Erythroblast (primary cell): Measurements from ENCODE around the gene TREX2.

Experiments used
- GATA1 ChIP-seq: IDR thresholded peaks from 2 replicates; pipeline ENCODE4 v1.6.1; 2011; ENCODE audit warnings: low read depth, mild to moderate bottlenecking, control low read depth, low read length, moderate library complexity
- POLR2A ChIP-seq: IDR thresholded peaks from 2 replicates; pipeline ENCODE4 v1.6.1; 2011; ENCODE audit warnings: mild to moderate bottlenecking, low read length

GRCh38 chrX:153414856-153415510 is 30.9 kb downstream of the TREX2 start:
- TF ChIP-seq POLR2A (no peak), GATA1 (no peak)
